Calu3 (cell line): ENCODE results near the gene CLNK. TPM values are rescaled to one million over a fixed set of nuclear protein-coding genes. Genes with fewer than 3 reads are reported as not detected.

Experiments
- BruUV-seq: library from RNA; stranded (reverse); fragments of 400-500 nt; replicated peaks from 2 replicates; lab custom pipeline; 2021; lab: Mats Ljungman, UMichigan
- CTCF ChIA-PET: fragments of 300-600 bp; sonication (Branson Sonifier 250); formaldehyde crosslinking; loops from one replicate; lab custom pipeline; 2022; ENCODE audit warnings: antibody characterized with exemption; lab: Charles Lee
- DNase-seq: peaks from one replicate; pipeline ENCODE4 v3.0.0; 2022
- H3K27ac Mint-ChIP-seq: one replicate; pipeline ENCODE4 v1.8.0; 2022; ENCODE audit warnings: mixed read lengths; ENCODE audit not compliant: unreplicated experiment
- H3K27me3 Mint-ChIP-seq: one replicate; pipeline ENCODE4 v1.8.0; 2022; ENCODE audit warnings: mixed read lengths; ENCODE audit not compliant: unreplicated experiment
- H3K36me3 Mint-ChIP-seq: one replicate; pipeline ENCODE4 v1.8.0; 2022; ENCODE audit warnings: mild to moderate bottlenecking, moderate library complexity, mixed read lengths; ENCODE audit not compliant: insufficient read depth, unreplicated experiment
- H3K4me1 Mint-ChIP-seq: one replicate; pipeline ENCODE4 v1.8.0; 2022; ENCODE audit warnings: mild to moderate bottlenecking, low read depth, mixed read lengths; ENCODE audit not compliant: unreplicated experiment
- H3K4me3 Mint-ChIP-seq: one replicate; pipeline ENCODE4 v1.8.0; 2022; ENCODE audit warnings: mild to moderate bottlenecking, low read depth, moderate library complexity, mixed read lengths; ENCODE audit not compliant: unreplicated experiment
- H3K9me3 Mint-ChIP-seq: one replicate; pipeline ENCODE4 v1.8.0; 2022; ENCODE audit warnings: low read depth, mixed read lengths; ENCODE audit not compliant: unreplicated experiment
- CTCF ChIP-seq: fragments of 200-600 bp; IDR thresholded peaks from one replicate; pipeline ENCODE4 v1.8.0; 2022; ENCODE audit warnings: antibody characterized with exemption; ENCODE audit not compliant: unreplicated experiment
- intact Hi-C: fragments of 100-400 bp; cut with micrococcal nuclease; formaldehyde crosslinking; loops from one replicate; pipeline ENCODE4 v1.10.0; 2022; ENCODE audit not compliant: unreplicated experiment
- total RNA-seq: library from RNA; stranded (reverse); gene quantifications from 2 replicates; pipeline ENCODE4 v1.2.3, GENCODE V29; 2022

The CLNK gene
- total RNA-seq, 1 experiment from 2014 or later: not detected

DNA sequence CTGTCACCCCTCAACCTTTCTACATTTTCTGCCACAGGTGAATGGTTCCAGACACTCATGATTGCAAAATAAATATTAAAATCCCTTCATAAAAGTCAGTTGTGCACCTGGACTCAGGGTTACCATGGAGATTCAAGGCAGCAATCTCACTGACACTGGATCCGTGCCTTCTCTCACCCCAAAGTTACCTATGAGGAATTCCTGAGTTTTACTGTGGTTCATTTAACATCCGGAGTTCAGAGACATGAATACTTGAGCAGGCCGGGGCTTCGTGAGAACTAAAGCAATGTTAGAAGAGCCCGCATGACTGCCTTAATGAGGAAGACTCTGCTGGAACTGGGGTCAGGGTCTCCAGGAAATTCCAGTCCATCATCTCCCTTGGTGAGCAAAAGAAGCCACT, 12.5 kb upstream of the CLNK start:
- H3K4me3 Mint-ChIP-seq: no peak overlapping the region
- intact Hi-C loops: no loop called here
- CTCF ChIA-PET: no interaction called here
- H3K9me3 Mint-ChIP-seq: peaks cover 3% of the 10 kb centered on the region
- BruUV-seq: no TSS peak
- H3K27me3 Mint-ChIP-seq: no peaks in the 10 kb centered on the region
- no peak overlapping the region for H3K27ac Mint-ChIP-seq
- DNase-seq: no peak
- no peak for TF ChIP-seq CTCF
- H3K36me3 Mint-ChIP-seq: no peaks in the 10 kb centered on the region
- no peaks in the 10 kb centered on the region for H3K4me1 Mint-ChIP-seq

GRCh38 chr4:10696253-10696652, 11.7 kb upstream of the CLNK start:
- intact Hi-C loops: no loop called here
- Mint-ChIP-seq H3K9me3 (peaks cover 3% of the 10 kb centered on the region), H3K27ac (no peak overlapping the region), H3K36me3 (no peaks in the 10 kb centered on the region), H3K27me3 (no peaks in the 10 kb centered on the region), H3K4me1 (no peaks in the 10 kb centered on the region), H3K4me3 (no peak overlapping the region)
- no peak for TF ChIP-seq CTCF
- DNase-seq: no peak
- BruUV-seq: no TSS peak
- CTCF ChIA-PET: no interaction called here

GRCh38 chr4:10694828-10695209, 10.3 kb upstream of the CLNK start:
- H3K9me3 Mint-ChIP-seq: peaks cover 3% of the 10 kb centered on the region
- no peaks in the 10 kb centered on the region for H3K36me3 Mint-ChIP-seq
- CTCF ChIA-PET: no interaction called here
- no peak for TF ChIP-seq CTCF
- no peak overlapping the region for H3K4me3 Mint-ChIP-seq
- intact Hi-C loops: no loop called here
- no peak overlapping the region for H3K27ac Mint-ChIP-seq
- H3K27me3 Mint-ChIP-seq: no peaks in the 10 kb centered on the region
- no peak for DNase-seq
- no TSS peak for BruUV-seq
- H3K4me1 Mint-ChIP-seq: no peaks in the 10 kb centered on the region

DNA sequence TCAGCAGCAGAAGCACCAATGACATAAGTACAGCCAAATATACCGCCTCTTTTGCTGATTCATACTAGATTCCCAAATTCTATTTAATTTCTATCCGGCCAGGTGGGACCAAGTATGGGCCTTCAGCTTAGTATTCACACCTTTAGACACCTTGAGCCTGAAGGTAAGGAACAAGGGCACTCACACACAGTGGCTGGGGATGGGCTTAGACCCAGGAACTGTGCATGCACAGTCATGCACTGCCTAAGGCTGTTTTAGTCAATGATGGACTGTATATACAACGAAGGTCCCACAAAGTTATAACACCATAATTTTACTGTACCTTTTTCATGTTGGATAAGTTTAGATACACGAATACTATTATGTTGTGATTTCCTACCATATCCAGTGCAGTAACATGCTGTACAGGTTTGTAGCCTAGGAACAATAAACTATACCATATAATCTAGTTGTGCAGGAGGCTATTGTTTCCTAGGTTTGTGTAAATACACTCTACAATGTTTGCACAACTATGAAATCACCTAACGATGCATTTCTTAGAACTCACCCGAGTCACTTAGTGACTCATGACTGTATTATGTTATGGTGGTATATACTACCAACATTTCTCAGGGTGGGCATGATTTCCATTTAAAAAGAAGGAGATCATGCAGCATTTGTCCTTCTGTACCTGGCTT, 9.7 kb upstream of the CLNK start:
- no peak for TF ChIP-seq CTCF
- Mint-ChIP-seq H3K4me3 (no peak overlapping the region), H3K27me3 (no peaks in the 10 kb centered on the region), H3K4me1 (no peaks in the 10 kb centered on the region), H3K36me3 (no peaks in the 10 kb centered on the region), H3K9me3 (peaks cover 3% of the 10 kb centered on the region), H3K27ac (no peak overlapping the region)
- DNase-seq: no peak
- intact Hi-C loops: no loop called here
- CTCF ChIA-PET: no interaction called here
- BruUV-seq: no TSS peak
